GM19238 (cell line): ENCODE results near the gene ATG3.
"Not testable (repeated sequence)": the region's sequence is repeated elsewhere in the genome, so short reads cannot be mapped to it uniquely, and the experiment has no call there.

Experiments used
- DNase-seq: peaks from one replicate; pipeline ENCODE4 v3.0.0; 2011; ENCODE audit warnings: low spot score; ENCODE audit not compliant: insufficient read length

Gene ATG3

GRCh38 chr3:112498914-112499711 is 62.6 kb downstream of the ATG3 start, which contains the start of gene BTLA:
TSS of gene BTLA (minus strand) at chr3:112499472. CDS start at chr3:112499358, 114 bp downstream.
- DNase-seq, result no peak

DNA sequence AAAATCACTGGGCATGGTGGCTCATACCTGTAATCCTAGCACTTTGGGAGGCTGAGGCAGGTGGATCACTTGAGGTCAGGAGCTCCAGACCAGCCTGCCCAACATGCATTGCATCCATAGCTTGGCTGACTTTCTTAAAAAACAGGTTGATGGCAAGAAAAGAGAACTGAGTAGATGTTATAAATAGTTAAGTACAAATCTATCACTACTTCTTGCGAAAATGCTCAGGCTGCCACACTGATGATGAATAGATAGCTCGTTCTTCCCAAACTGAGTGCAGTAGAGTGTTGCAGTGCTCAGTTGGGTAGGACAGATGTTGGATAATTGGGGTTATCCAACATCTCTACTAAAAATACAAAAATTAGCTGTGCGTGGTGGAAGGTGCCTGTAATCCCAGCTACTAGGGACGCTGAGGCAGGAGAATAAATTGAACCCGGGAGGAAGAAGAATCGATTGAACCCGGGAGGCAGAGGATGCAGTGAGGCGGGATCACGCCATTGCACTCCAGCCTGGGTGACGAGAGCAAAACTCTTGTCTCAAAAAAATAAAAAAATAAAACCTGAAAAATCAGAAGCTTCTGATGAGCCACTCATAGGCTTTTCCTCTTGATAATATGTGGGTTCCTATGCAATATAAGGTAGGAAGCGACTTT is 63.7 kb downstream of the ATG3 start:
- no peak for DNase-seq

DNA sequence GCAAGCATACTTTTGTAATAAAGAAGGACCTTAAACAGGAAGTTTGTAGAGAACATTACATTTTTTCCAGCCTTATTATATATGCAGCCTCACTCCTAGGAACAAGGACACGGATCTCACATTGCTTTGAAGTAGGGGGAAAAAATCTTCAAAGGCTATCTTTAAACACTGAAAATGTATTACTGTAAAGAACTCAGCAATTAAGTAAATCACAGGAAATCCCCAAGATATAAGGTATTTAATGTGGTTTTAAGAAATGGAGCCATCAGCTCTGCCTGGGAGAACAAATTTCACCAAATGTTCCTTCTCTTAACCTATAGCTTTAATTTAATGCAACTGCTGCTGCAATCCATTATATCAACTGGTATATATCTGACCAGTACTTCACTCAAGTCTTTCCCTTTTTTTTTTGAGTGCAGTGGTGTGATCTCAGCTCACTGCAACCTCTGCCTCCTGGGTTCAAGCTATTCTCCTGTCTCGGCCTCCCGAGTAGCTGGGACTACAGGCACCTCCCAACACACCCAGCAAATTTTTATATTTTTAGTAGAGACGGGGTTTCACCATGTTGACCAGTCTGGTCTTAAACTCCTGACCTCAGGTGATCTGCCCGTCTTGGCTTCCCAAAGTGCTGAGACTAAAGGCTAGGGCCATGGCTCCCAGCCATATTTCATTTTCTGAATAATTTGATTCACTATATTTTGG is 65.2 kb downstream of the ATG3 start:
- DNase-seq, result no peak

DNA sequence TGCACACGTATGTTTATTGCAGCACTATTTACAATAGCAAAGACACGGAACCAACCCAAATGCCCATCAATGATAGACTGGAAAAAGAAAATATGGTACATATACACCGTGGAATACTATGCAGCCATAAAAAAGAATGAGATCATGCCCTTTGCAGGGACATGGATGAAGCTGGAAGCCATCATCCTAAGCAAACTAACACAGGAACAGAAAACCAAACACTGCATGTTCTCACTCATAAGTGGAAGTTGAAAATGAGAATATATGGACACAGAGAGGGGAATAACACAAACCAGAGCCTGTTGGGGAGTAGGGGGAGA is 67.4 kb downstream of the ATG3 start:
- DNase-seq, result not testable (repeated sequence)

DNA sequence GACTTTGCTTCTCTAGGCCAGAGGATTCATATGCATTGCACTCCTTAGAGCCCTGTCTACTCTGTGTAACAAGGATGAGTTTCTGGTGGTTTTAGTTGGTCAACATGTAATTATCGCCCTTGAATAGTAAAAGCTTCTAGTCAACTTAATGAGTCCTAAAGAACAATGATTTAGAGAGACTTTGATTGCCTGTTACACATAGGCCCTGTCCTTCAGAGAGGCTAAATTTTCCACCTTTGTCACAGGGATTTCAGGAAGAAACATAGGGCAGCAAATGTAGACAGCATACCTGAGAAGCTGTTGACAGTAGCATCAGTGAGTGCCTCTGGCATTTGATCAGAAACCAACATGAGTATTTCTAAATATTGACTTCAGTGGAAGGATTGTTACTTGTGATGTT is 69.6 kb downstream of the ATG3 start:
- DNase-seq, result no peak

- no peak for DNase-seq
Measured at GRCh38 chr3:112491373-112491772, 70.4 kb downstream of the ATG3 start.

GRCh38 chr3:112489674-112490479 is 71.9 kb downstream of the ATG3 start:
- no peak for DNase-seq

GRCh38 chr3:112486811-112487505 is 74.8 kb downstream of the ATG3 start:
- no peak for DNase-seq

DNA sequence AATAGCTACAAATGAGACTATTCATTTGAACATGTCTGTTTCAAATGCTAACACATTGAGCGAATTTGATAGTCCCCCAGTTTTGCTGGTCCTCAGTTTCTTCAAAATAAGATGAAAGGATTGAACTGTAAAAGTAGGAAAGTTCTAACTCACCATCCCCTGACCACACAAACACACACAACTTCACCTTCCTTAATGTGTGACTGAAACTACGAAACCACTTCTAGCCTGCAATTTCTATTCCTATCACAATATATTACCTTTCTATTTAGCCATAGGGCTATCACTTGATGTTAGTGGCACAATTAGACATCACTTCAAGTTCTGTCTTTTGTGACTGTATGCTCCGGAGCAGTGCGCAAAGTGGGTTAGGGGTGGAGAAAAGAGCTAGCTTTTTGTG is 77.4 kb downstream of the ATG3 start:
- no peak for DNase-seq

- DNase-seq, result no peak
Measured at GRCh38 chr3:112482675-112483074, 79.1 kb downstream of the ATG3 start.
